HPDE6-E6E7 (cell line): ENCODE measurements around the gene MRM2.

ENCODE experiments used
- DNase-seq: peaks from one replicate; pipeline ENCODE4 v3.0.0; 2011; ENCODE audit warnings: missing footprints; ENCODE audit errors: extremely low spot score

MRM2 gene

DNA sequence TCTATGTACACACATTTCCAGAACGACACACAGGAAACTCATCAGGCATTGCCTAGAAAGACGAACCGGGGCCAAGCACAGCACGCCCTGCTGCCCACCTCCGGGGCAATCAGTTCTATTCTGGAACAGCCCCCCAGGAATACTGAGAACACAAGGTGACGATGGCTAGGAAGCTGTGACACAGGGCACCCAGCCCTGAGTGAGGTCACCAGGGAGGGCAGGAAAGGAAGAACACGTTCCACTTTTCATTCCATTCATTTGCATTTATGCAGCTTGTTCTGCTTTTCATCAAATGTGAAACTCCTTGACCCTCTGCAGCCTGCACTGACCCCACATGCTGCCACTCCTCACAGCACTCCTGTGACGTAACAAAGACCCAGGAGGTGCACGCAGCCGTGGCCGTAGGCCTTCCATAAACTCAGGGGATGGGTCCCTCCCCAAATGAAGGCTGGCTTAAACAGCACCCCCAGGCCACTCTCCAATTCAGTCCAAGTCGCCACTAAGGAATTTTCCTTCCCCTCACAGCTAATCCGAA lies 38.2 kb downstream of the MRM2 start:
- DNase-seq: no peak

DNA sequence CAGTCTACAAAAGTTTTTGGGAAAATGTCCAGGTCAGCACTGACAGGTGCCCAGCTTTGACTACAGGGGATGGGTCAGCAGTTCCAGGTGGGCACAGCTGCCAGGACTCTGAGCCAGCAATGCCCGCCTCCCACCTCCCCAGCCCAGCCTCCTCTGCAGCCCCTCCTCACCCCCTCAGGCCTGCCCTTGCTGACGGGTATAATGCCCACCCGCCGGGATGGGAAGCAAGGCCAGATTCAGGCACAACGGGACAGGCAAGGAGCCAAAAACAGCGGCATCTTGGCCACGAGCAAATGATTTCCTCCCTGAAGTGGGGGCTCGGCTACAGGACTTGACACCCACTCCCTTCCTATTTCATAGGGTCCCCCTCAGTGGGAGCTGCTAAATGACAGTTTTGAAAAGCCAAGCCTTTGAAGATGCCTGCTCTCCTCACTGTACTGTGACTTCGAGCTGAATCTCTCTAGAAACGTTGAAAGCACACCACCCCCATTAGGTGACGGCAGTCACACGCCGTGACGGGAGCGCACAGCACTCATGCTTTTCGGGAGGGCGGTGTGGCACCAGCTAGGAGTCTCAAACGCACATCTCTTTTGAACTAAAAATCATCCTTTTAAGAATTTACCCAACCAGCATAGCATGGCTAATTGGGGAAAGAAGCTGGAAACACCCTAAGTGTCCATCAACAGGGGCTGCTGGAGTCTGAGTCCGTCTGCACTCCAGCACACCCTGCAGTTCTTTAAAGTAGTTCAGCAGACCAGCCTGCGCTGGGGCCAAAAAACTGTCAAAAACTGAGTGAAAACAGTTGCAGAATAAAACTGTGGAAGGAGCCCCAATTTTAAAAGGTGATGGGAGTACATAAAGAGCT lies 38.9 kb downstream of the MRM2 start:
- no peak for DNase-seq

DNA sequence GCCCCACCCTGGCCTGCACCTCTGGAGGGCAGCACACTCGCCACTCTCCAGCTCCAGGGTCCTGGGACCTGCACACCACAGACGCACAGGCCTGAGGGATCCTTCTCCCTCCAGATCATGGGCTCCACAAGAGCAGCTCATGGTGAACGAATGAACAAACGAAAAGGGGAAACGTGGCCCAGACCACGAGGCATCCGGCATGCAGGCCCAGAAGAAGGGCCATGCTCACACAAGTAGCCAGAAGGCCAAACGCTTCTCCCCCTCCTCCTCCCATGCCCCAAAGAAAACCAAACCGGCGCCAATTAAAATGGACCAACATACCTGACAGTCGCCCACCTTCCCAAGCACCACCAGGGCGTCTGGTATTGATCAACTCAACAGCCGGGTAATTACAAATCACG lies 39.6 kb downstream of the MRM2 start:
- no peak for DNase-seq

DNA sequence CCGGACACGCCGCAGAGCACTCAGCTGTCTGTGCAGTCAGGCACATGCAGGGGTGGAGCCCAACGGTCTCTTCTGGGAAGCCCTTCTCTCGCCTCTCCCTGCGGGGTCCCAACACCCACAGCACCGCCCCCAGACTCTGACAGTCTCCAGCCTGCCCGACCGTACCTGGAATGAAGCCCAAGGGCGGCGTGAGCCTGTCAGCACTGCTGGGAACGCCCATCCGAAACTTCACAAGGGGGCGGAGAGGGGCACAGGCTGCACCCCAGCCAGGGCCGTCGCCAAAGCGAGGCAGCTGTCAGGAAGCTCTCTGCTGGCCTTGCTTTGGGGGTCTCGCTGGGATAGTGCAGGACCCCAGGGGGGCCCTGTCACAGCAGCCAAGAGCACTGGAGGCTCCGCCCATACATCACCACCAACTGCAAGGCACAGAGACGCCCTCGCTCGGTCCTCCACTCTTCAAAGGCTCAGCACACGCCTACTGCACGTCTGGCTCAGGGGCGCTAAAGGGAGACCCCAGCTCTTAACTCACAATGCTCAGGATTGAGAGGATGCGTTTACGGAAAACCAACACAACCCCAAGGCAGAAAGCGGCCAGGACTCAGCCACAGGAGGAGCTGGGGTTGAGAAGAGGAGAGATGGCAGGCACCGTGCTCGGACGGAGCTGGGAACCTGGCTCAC lies 40.2 kb downstream of the MRM2 start:
- DNase-seq: no peak

DNA sequence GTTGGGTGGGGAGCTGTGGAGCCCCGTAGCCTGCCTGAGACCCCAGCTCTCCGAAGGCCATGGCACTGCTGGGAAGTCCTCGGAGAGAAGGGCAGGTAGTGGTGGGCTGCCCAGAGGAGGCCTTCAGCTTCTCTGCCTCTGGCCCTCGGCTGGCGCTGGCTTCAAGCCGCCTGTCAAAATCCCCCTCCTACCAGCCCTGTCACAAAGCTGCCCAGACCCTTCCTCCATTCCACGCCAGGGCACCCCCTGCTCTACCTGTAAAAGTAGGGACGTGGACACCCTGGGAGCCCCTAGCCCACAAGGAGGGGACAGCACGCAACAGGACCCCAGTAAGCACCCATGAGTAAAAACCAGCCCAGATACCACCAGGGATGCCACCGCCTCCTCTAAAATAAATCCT lies 40.9 kb downstream of the MRM2 start:
- no peak for DNase-seq

DNA sequence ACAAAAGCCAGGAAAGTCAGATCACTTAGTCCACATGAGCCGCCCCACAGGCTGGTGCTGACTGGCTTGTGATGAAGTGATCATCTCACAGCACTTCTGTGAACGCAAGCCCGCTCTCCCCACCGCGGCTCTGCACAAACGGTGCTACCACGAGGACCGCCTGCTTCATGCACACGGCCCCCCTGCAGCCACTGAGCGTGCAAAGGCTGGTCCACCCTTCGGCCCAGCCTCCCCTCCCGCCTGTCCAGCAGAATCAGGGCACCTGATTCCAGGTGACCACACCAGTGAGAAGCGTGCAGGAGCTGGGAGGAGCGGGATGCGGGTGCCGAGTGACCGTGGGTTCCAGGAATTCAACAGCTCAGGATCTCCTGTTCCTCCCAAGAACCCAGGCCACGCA lies 41.4 kb downstream of the MRM2 start:
- no peak for DNase-seq

DNA sequence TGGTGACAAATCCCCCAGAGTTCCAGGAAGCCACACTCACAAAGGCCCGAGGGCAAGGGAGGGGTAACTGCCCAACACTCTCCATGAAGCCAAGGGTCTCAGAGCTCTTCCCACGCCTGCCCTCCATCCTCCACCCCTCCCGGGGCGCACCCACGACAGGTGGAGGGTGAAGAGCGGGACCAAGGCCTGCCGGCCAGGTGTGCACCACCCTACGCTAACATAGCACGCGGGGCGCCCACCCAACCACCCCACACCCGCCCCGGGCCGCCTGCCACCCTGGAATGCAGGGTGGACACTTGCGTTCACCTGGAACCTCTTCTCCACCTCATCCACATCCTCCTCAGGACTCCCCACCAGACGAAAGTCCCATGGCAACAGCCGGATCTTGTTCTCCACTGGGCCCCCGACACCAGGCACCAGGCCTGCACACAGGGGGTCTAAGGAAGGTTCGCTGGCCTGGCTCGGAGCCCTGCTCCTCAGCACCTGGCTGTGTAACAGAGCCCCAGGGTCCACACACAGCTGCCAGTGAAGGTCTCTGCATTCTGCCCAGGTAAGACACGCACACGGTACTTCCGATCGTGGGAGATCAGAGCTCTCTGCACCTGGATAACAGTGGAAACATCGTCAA lies 41.9 kb downstream of the MRM2 start:
- DNase-seq: no peak

DNA sequence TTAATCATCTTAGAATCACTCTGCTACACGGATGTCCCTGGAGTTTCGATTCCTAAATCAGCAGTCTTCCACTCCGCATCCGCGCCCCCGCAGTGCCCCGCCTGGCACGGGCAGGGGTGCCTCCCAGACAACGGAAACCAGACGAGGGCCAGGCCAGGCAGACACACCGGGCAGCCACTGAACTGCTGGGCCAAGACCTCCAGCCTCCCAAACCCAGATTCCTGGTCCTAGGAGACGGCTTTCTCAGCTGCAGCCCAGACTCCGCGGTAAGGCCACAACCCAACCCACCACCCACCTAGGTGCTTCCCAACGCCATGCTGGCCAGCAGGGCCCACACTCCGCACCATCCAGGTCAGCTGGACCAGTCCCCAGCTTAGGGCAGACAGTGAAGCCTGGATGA lies 42.5 kb downstream of the MRM2 start:
- no peak for DNase-seq

DNA sequence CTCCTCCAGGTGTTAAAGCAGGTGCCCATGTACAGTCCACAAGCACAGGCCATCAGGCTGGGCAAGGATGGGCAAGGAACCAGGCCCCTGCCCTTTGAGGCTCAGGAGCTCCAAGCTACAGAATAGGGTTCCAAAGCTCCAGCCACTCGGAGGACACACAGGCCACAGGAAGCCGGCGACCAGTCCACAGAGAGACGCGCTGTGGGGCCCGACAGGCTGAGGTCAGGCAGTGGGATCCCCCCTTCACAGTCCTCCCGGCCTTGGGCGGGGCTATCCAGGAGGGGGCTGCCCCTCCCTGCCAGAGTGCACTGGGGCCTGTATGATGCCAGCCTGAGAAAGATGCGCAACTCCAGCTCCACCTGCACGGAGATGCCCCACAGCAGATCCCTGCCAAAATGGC lies 43.2 kb downstream of the MRM2 start:
- DNase-seq: no peak

DNA sequence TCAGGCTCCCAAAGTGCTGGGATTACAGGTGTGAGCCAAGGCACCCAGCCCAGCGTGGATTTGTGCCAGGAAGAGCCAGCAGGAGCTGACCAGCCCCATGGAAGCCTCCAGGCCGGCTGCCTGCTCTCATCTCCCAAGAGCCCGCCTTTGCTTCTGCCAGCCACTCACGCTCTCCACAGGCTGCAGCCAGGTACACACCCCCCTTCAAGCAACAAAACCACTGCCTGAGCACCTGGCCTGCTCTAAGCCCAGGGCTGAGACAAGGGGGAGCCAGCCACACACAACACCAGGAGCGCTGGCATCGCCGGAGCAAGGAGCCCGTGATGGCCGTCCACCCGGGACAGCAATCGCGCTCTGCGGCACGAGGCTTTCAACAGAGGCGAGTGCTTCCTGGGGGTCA lies 43.8 kb downstream of the MRM2 start:
- no peak for DNase-seq

DNA sequence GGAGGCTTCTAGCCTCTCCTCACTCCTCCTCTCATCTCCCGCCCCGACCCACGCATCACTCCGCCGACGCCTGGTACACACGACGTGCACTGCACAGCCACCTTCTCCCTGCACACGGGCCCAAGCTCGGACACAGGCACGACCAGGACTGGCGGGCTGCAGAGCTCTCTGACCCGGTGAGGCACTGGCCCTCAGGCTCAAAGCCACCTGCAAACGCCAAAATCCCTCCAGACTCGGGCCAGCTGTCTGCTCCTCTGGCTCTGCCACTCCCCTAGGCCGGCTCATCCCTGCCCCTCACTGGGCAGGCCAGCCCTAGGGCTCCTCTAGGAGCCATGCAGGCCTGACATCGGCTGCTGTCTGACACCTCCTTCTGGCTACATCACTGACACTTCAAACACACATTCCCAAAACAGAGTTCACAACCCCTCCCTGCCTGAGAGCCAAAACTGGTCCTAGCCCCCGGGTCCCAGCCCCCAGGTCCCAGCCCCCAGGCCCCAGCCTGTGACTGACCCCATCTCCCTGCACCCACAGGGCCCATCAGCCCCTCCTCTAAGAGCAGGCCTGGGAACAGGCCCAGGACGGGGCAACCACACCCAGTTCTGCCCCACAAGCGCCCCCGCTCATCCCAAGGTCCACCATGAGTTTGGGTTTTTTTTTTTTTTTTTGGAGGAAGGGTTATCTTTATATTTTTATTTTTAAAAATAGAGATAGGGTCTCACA lies 44.4 kb downstream of the MRM2 start:
- no peak for DNase-seq

DNA sequence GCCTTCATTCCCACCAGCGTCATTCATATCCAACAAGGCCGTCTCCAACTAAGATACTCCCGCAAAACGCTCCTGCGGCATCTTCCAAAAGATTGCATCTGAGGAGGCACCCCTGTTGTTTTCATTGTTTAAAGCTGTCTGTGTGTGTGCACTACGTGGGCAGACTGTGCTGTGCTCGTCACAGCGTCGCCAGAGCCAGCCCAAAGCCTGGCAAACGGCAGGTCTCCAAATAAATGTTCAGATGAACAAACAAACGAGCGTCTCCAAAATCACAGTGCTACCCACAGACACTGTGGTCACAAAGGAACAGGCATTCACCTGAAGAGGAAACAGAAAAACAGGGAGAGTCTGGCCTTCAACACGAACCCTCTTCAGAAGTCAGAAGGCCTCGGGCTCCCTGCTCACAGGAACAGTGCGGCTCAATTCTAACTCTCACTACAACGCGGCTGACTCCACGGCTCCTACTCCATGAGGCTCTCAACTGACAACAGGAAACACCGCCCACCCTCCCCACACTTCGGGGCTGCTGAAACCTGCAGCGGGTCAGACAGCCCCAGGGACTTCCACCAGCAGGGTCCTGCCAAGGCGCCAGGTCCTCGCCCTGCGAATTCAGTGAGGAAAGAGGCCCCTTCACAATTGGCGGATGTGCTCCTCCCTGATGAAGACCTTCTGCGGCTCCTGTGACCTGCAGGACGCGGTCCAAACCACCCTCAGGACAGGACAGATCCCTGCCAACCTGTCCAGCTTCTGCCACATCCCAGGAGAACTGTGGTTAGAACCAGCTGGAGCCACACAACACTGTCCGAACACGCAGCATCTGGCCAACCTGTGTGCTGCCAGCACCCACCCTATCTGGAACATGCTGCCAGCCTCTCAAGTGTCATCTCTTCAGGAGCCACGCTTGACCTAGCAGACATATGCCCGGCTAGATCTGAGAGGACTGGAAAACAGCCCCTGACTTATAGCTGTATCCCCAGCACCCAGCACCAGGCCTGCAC lies 45.3 kb downstream of the MRM2 start:
- DNase-seq: no peak

DNA sequence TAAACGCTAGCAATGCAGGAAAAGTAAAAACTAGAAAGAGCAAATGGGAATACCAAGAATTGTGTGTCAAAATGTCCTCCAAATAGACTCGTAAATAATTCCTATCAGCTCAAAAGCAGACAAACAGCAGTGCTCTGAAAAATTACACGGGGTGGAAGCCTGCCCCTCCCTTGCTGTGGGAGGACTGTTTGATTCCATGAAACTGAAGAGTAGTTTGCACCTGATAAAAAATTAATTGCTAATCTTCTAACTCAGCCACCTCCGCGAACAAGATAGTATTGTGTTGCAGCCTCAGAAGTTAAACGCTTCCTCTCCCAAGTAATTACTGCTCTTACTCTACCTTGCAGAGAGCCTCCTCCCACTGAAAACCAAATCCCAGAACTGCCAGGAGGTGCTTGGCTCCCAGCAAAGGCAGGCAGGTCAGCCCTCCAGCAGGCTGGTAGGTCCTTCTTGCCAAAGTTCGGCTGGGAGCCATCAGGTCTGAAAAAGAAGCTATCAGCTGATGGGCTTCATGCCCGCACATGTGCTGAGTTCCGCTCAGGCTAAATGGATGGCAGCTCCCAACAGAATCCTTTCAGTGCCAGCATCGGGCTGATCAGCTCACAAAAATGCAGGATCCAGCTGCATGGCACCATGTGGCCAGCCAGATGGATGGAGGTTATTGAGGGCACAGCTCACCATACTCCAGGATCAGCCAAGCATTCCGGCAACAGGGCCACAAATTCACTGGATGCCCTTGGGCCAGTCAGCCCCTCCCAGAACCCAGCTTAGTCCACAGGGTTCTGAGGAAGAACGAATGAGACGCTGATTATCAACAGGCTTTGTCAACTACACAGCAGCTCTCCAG lies 46.4 kb downstream of the MRM2 start:
- no peak for DNase-seq

DNA sequence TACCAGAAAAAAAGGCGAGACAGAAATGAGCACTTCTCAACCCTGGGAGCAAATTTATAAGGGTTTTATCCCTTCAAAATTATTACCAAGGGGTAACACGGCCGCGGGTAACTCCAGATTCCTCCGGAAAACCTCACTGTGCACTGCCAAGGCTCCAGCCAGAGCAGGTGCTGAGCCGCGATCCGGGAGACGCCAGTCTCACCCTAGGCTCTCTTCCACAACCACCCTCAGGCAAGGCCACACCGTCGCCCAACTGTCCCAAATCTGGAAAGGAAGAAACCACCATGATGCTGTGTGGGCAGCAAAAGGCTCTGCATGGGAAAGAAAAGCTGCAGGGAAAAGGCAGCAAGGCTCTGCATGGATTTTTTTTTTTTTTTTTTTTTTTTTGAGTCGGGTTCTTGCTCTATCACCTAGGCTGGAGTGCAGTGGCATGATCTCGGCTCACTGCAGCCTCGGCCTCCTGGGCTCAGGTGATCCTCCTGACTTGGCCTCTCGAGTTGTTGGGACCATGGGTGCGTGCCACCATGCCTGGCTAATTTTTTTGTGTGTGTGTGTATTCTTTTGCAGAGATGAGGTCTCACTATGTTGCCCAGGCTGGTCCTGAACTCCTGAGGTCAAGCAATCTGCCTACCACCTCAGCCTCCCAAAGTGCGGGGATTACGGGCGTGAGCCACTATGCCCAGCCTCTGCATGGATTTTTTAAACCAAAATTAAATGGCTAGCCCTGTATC lies 48.3 kb downstream of the MRM2 start:
- no peak for DNase-seq

DNA sequence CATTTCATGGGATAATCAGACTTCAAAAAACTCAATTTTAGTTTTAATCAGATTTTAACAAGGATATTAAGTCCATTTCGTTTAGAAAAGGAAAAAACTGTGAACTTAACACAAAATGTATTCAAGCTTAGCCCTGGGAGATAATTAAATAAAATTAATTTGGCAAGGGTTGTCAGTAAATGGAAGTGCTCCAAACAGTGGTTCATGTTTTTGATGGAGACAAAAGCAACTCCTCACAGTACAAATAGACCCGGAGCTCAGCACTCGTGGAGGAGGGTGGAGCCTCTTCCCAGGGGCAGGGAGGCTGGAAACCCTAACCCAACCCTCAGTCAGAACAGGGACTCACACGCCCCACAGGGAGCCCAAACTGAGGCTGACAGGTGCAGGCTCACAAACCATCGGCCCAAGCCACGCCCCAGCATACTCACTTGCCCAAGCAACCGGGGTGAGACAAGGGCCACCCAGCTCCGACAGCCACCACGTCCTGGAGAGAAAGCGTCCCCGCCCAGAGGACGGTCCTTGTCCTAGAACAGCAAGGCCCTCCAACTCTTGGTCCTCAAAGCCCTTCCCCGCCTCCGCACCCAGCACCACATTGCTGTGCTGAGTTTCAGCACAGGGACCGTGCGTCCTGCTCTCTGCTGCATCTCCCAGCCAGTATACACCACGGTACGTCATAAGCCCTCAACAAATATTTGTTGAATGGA lies 49.0 kb downstream of the MRM2 start:
- no peak for DNase-seq

DNA sequence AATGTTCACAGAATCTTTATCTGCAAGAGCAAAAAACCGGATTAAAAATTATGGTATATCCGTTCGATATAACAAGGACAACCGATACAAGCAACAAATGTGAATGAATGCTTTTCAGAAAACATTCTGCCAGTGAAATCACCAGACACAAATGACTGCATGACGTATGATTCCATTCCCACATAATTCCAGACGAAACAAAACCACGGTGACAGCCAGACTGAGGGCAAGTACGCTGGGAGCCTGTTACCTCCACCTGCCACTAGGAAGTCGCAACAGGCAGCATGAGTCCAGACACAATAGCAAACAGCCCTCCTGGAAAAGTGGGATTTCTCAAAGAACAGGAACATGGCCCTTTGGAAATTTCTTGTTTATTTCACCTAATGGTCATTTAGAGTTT lies 51.0 kb downstream of the MRM2 start:
- no peak for DNase-seq

DNA sequence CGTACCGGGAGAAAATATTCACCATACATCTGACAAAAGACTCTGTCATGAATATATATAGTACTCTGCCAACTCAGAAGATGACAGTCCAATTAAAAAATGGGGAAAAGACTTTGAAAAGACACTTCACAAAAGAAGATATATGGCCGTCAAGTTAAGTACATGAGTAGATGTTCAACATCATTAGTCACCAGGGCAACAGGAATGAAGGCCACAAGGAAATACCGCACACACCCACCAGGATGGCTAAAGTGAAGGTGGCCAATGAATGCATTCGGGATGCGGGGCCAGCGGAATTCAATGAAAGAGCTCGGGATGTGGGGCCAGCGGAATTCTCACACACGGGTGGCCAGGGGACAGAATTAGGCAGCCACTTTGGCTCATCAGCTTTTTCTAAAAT lies 51.5 kb downstream of the MRM2 start:
- DNase-seq: no peak

DNA sequence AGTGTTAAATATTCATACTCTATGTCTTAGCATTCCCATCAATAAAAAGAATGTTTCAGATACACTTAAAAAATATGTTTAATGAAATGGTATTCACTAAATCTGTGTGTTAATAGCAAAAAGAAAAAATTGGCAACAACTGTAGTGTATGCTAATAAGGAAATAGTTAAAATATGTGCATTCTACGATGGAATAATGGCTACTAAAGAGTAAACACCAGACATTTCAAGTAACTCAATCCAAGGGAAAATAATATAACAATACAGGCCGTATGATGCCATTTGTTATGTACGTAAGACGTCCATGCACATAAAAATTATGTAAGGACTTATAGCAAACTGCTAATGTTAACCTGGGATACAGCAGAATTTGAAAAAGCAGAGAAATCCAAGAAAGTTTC lies 55.8 kb downstream of the MRM2 start:
- DNase-seq: no peak

DNA sequence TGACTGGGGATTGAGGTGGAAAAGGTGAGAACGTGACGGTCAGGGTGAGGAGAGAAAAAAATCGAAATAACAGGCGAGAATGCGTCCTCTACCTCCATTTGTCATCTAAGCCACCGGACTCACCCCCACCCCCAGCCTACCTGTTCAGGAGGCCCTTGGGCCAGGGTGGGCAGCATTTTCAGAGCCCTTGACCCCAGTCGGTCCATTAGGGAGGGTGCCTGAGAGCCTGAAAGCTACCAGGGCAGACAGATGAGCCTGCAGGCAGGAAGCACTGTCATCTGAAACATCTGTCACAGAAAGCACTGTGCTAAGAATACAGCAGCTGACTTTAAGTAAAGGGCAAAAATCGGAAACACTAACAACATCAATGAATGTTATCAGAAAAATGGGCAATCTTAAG lies 56.3 kb downstream of the MRM2 start:
- no peak for DNase-seq
